K562 (cell line): ENCODE measurements around the gene OR2G2. TPM values are rescaled to one million over a fixed set of nuclear protein-coding genes. Genes with fewer than 3 reads are reported as not detected.

ENCODE experiments used
- ATAC-seq: fragments of 200-7000 bp; cut with Tn5 transposase; 3 replicates; pipeline ENCODE4 v1.9.1; 2020; ENCODE audit warnings: moderate library complexity
- BruUV-seq: library from RNA; stranded (reverse); fragments of 400-500 nt; replicated peaks from 2 replicates; lab custom pipeline; 2021; lab: Mats Ljungman, UMichigan
- CTCF ChIA-PET: fragments of 300-600 bp; formaldehyde crosslinking; extraction: SDS; loops from one replicate; lab custom pipeline; 2021; ENCODE audit warnings: low intra/inter-chr PET ratio; lab: Yijun Ruan, JAX
- POLR2A ChIA-PET: fragments of 300-600, 350-650 bp; sonication (Branson Sonifier 250); formaldehyde crosslinking; extraction: SDS; loops from one replicate; lab custom pipeline; 2021; ENCODE audit warnings: antibody characterized with exemption, inconsistent platforms; lab: Yijun Ruan, JAX
- DNase-seq, 4 experiments: peaks; one replicate each; pipeline versions ENCODE4 v3.0.0 to v3.0.0-alpha.2; 2011 to 2018; ENCODE audit warnings: low spot score in 3 of 4, mixed read lengths in 3 of 4; ENCODE audit errors: extremely low read depth in 1 of 4
- FAIRE-seq: peaks from 2 replicates; lab custom pipeline; 2011; peaks lifted over from hg19 to GRCh38; lab: Jason Lieb, UNC
- H2AFZ ChIP-seq: 2 replicates; pipeline ENCODE4 v1.6.0; 2011; ENCODE audit warnings: low read depth, low read length, control low read depth, inconsistent platforms
- H3K27ac ChIP-seq: fragments of 200-600 bp; 3 replicates; pipeline ENCODE4 v1.8.0; 2011; ENCODE audit warnings: low read depth, mild to moderate bottlenecking, control low read depth, inconsistent platforms, low read length, moderate library complexity, mixed read lengths; ENCODE audit errors: extremely low read depth
- H3K27me3 ChIP-seq, 2 experiments: fragments of 300-600 bp in 1 of 2; 2 replicates in 1 of 2; 3 replicates in 1 of 2; pipeline versions ENCODE4 v1.6.0 to v1.8.0; 2011; ENCODE audit warnings: inconsistent platforms in 2 of 2, low read length in 2 of 2, mild to moderate bottlenecking in 1 of 2, mixed read lengths in 1 of 2, moderate library complexity in 1 of 2; ENCODE audit not compliant: control insufficient read depth in 2 of 2, insufficient read depth in 2 of 2
- H3K36me3 ChIP-seq: fragments of 300-600 bp; 3 replicates; pipeline ENCODE4 v1.8.0; 2011; ENCODE audit warnings: mild to moderate bottlenecking, low read length, inconsistent platforms; ENCODE audit not compliant: control insufficient read depth, insufficient read depth
- H3K4me1 ChIP-seq, 2 experiments: fragments of 200-600 bp in 1 of 2; replicated peaks in 1 of 2; 2 replicates in 1 of 2; 3 replicates in 1 of 2; pipeline versions ENCODE4 v1.5.1 to v1.8.0; 2011; ENCODE audit warnings: inconsistent platforms in 2 of 2, low read length in 2 of 2, mild to moderate bottlenecking in 1 of 2, mixed read lengths in 1 of 2, moderate library complexity in 1 of 2; ENCODE audit not compliant: control insufficient read depth in 2 of 2, insufficient read depth in 2 of 2
- H3K4me2 ChIP-seq: 2 replicates; pipeline ENCODE4 v1.6.1; 2011; ENCODE audit warnings: low read length, control low read depth, inconsistent platforms, mixed read lengths; ENCODE audit not compliant: insufficient read depth
- H3K4me3 ChIP-seq: fragments of 200-600 bp; sonication (generic), shearing (Covaris generic); 2 replicates; pipeline ENCODE4 v1.5.1; 2016; ENCODE audit warnings: control low read depth, inconsistent platforms
- H3K79me2 ChIP-seq: fragments of 200-600 bp; 3 replicates; pipeline ENCODE4 v1.8.0; 2011; ENCODE audit warnings: low read length, inconsistent platforms; ENCODE audit not compliant: control insufficient read depth, insufficient read depth
- H3K9ac ChIP-seq, 2 experiments: 2 replicates each; pipeline versions ENCODE4 v1.6.0 to v1.6.1; 2011; ENCODE audit warnings: low read depth in 2 of 2, low read length in 2 of 2, control low read depth in 1 of 2, inconsistent platforms in 1 of 2, mild to moderate bottlenecking in 1 of 2, mixed read lengths in 1 of 2; ENCODE audit not compliant: insufficient read depth in 1 of 2
- H3K9me1 ChIP-seq: one replicate; pipeline ENCODE4 v1.6.0; 2011; ENCODE audit warnings: inconsistent platforms, mild to moderate bottlenecking, low read length, moderate library complexity; ENCODE audit not compliant: control insufficient read depth, insufficient read depth
- H3K9me3 ChIP-seq: replicated peaks from 2 replicates; pipeline ENCODE4 v1.5.1; 2011; ENCODE audit warnings: low read depth, low read length, inconsistent platforms; ENCODE audit not compliant: control insufficient read depth, insufficient read depth
- H4K20me1 ChIP-seq: replicated peaks from 2 replicates; pipeline ENCODE4 v1.6.1; 2011; ENCODE audit warnings: low read length, inconsistent platforms, mixed read lengths; ENCODE audit not compliant: control insufficient read depth, insufficient read depth
- C11orf30 ChIP-seq: fragments of 450-650 bp; IDR thresholded peaks from 2 replicates; pipeline ENCODE4 v1.6.1; 2016; ENCODE audit warnings: low read depth, mild to moderate bottlenecking
- CCNT2 ChIP-seq: IDR thresholded peaks from 2 replicates; pipeline ENCODE4 v1.6.1; 2011; ENCODE audit warnings: borderline replicate concordance, low read depth, mild to moderate bottlenecking, moderate library complexity, mixed read lengths, low read length; ENCODE audit not compliant: insufficient read length; ENCODE audit errors: extremely low read depth
- CREB3L1 ChIP-seq: fragments of 450-650 bp; IDR thresholded peaks from 2 replicates; pipeline ENCODE4 v1.6.1; 2014; ENCODE audit warnings: low read depth, mild to moderate bottlenecking, moderate library complexity, borderline replicate concordance
- HOXB6 ChIP-seq: fragments of 250-450 bp; sonication (Bioruptor Pico); IDR thresholded peaks from 2 replicates; pipeline ENCODE4 v1.5.1; 2022; ENCODE audit warnings: mild to moderate bottlenecking, borderline replicate concordance
- NFATC3 ChIP-seq: fragments of 450-650 bp; IDR thresholded peaks from 2 replicates; pipeline ENCODE4 v1.6.1; 2017; ENCODE audit warnings: mild to moderate bottlenecking
- NFIX ChIP-seq: fragments of 250-450 bp; sonication (Bioruptor Pico); IDR thresholded peaks from 2 replicates; pipeline ENCODE4 v1.4.0; 2020; ENCODE audit warnings: low read depth, mild to moderate bottlenecking, moderate library complexity
- NFYB ChIP-seq: IDR thresholded peaks from 2 replicates; pipeline ENCODE4 v1.6.1; 2011; ENCODE audit warnings: mild to moderate bottlenecking, moderate library complexity; ENCODE audit not compliant: insufficient read length; ENCODE audit errors: extremely low read depth
- PHF20 ChIP-seq: fragments of 450-650 bp; IDR thresholded peaks from 2 replicates; pipeline ENCODE4 v1.6.1; 2018; ENCODE audit not compliant: partially characterized antibody
- SREBF2 ChIP-seq: sonication (generic); formaldehyde crosslinking; IDR thresholded peaks from 2 replicates; pipeline ENCODE4 v1.4.0; 2020; ENCODE audit warnings: mild to moderate bottlenecking, missing genetic modification reagents
- ZNF280B ChIP-seq: fragments of 250-450 bp; sonication (Bioruptor Pico); IDR thresholded peaks from 2 replicates; pipeline ENCODE4 v1.5.1; 2021; ENCODE audit warnings: mild to moderate bottlenecking
- ZZZ3 ChIP-seq: fragments of 450-650 bp; IDR thresholded peaks from 2 replicates; pipeline ENCODE4 v1.6.1; 2016; ENCODE audit warnings: antibody characterized with exemption, mild to moderate bottlenecking, moderate library complexity
- WGBS: fragments of 100-300 bp; shearing (Covaris generic); methylation state at CpG from one replicate; pipeline ENCODE4 v1.1.6; 2016; ENCODE audit warnings: low coverage, mixed read lengths; ENCODE audit not compliant: insufficient coverage; ENCODE audit errors: missing lambda C conversion rate; 5-methylcytosine and 5-hydroxymethylcytosine counted together
- in situ Hi-C: fragments of 300-500 bp; cut with MboI; formaldehyde crosslinking; loops from 4 replicates; pipeline ENCODE4 v1.15.0; 2018; ENCODE audit warnings: inconsistent platforms, mixed read lengths
- intact Hi-C: fragments of 100-400 bp; cut with micrococcal nuclease; formaldehyde crosslinking; loops from 2 replicates; pipeline ENCODE4 v1.14.2; 2022
- polyA plus RNA-seq, 8 experiments: library from polyadenylated mRNA; depleted of rRNA in 4 of 8; stranded (reverse) in 5 of 8; unstranded in 3 of 8; fragments of >200 nt; fragmentation: Nextera tagmentation in 2 of 8; fragmentation: Illumina TruSeq in 1 of 8; extraction: Ambion mirVana in 2 of 8; extraction: Trizol in 1 of 8; gene quantifications; 2 replicates each; pipeline versions ENCODE4 v1.2.1 to v1.2.3, GENCODE V29; 2011 to 2014; ENCODE audit warnings: inconsistent platforms in 1 of 8, missing spikeins in 1 of 8
- total RNA-seq, 7 experiments: library from RNA; depleted of rRNA in 6 of 7; stranded (reverse); fragments of >200 nt in 6 of 7; fragmentation: Illumina TruSeq in 2 of 7; extraction: Trizol in 2 of 7; gene quantifications; 2 replicates each; pipeline versions ENCODE4 v1.2.1 to v1.2.3, GENCODE V29; 2011 to 2021; ENCODE audit warnings: low replicate concordance in 1 of 7
- TF ChIP-seq, protein P1 (sequence below): sonication (generic); formaldehyde crosslinking; IDR thresholded peaks from 2 replicates; pipeline ENCODE4 v1.8.1; 2023; ENCODE audit warnings: mild to moderate bottlenecking, missing genetic modification reagents
- TF ChIP-seq, protein P2 (sequence below): sonication (generic); formaldehyde crosslinking; IDR thresholded peaks from 2 replicates; pipeline ENCODE4 v1.9.0; 2022; ENCODE audit warnings: mild to moderate bottlenecking, missing genetic modification reagents
- TF ChIP-seq, protein P3 (sequence below): fragments of 450-650 bp; IDR thresholded peaks from 2 replicates; pipeline ENCODE4 v1.6.1; 2016; ENCODE audit warnings: missing biosample characterization, missing genetic modification characterization

Gene OR2G2
- total and polyA plus RNA-seq, 9 of the 15 experiments (the other 6 are each of a cell fraction or from before 2014, with no cell fraction given), result not detected

- TF ChIP-seq NFIX (no peak), ZZZ3 (no peak)
Observed at GRCh38 chr1:247561711-247562110, 26.4 kb upstream of the OR2G2 start (continued).

DNA sequence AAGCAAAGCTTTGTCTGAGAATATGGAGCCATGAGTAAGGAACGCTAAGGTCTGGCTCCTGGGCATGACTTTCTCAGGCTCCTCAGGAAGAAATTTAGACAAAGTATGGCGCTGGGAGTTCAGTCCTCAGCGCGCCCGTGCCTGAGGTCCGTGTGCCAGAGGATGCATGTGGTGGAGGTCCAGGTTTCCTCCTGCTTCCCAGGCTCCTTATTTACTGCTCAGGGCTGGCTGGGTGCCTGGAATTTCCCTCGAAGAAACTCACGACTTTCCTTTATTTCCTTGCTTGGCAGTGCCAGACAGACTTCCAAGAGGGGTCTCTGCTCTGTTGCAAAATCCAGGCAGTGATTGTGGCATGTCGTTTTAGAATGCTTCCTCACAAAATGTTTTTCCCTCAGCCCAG, 26.0 kb upstream of the OR2G2 start:
- POLR2A ChIA-PET, result no interaction called here
- Histone ChIP-seq H4K20me1 (no peaks in the 10 kb centered on the region), H3K79me2 (no peaks in the 10 kb centered on the region), H3K9ac (no peak overlapping the region), H3K9me3 (no peaks in the 10 kb centered on the region), H2AFZ (no peak overlapping the region), H3K4me2 (no peak overlapping the region), H3K27me3 (no peaks in the 10 kb centered on the region), H3K4me3 (no peak overlapping the region), H3K27ac (no peak overlapping the region), H3K36me3 (no peaks in the 10 kb centered on the region), H3K4me1 (no peaks in the 10 kb centered on the region), H3K9me1 (no peaks in the 10 kb centered on the region)
- CTCF ChIA-PET, result no interaction called here
- intact Hi-C loops (no loop called here), in situ Hi-C loops (no loop called here)
- no peak for DNase-seq
- BruUV-seq, result no TSS peak
- WGBS, result 0% methylated on average over 9 of the region's 9 CpGs
- ATAC-seq, result no peak
- FAIRE-seq, result no peak
- TF ChIP-seq C11orf30 (no peak), PHF20 (no peak), NFYB (no peak), ZNF280B (no peak), CREB3L1 (no peak), NFATC3 (no peak), HOXB6 (CRISPR knock-in tag) (no peak), CCNT2 (no peak), SREBF2 (CRISPR knock-in tag) (no peak)
- TF ChIP-seq, protein P1, sequence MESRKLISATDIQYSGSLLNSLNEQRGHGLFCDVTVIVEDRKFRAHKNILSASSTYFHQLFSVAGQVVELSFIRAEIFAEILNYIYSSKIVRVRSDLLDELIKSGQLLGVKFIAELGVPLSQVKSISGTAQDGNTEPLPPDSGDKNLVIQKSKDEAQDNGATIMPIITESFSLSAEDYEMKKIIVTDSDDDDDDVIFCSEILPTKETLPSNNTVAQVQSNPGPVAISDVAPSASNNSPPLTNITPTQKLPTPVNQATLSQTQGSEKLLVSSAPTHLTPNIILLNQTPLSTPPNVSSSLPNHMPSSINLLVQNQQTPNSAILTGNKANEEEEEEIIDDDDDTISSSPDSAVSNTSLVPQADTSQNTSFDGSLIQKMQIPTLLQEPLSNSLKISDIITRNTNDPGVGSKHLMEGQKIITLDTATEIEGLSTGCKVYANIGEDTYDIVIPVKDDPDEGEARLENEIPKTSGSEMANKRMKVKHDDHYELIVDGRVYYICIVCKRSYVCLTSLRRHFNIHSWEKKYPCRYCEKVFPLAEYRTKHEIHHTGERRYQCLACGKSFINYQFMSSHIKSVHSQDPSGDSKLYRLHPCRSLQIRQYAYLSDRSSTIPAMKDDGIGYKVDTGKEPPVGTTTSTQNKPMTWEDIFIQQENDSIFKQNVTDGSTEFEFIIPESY (CRISPR knock-in tag), result no peak
- TF ChIP-seq, protein P2, sequence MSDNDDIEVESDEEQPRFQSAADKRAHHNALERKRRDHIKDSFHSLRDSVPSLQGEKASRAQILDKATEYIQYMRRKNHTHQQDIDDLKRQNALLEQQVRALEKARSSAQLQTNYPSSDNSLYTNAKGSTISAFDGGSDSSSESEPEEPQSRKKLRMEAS, result no peak
- TF ChIP-seq, protein P3, sequence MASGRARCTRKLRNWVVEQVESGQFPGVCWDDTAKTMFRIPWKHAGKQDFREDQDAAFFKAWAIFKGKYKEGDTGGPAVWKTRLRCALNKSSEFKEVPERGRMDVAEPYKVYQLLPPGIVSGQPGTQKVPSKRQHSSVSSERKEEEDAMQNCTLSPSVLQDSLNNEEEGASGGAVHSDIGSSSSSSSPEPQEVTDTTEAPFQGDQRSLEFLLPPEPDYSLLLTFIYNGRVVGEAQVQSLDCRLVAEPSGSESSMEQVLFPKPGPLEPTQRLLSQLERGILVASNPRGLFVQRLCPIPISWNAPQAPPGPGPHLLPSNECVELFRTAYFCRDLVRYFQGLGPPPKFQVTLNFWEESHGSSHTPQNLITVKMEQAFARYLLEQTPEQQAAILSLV (tag), result no peak
